ENCODE data around the gene CDC6. TPM values are rescaled to one million over a fixed set of nuclear protein-coding genes. Genes with fewer than 3 reads are reported as not detected.

Gene CDC6
- total RNA-seq, 4 donors from 2014 or later: 0.88 to 11.3 TPM; not detected in 2

- peaks cover 11 to 32% of the 10 kb centered on the region in 2 donors for H3K4me1 ChIP-seq
- intact Hi-C loops (cut with DNase I; ENCODE audit: low total_unique reads): no loop called here
- TF ChIP-seq POLR2A (IDR thresholded peaks at IDR 0.05): no peak
- TF ChIP-seq CTCF (IDR thresholded peaks at IDR 0.05): no peak
- H3K27ac ChIP-seq: peak overlapping the region; percentile 18 to 30
- no peaks in the 10 kb centered on the region for H3K9me3 ChIP-seq
- no peak for DNase-seq
- no peaks in the 10 kb centered on the region for H3K27me3 ChIP-seq
- no peaks in the 10 kb centered on the region for H3K36me3 ChIP-seq
- H3K4me3 ChIP-seq: no peak overlapping the region
Measured at GRCh38 chr17:40338941-40339649, 51.4 kb downstream of the CDC6 start.

GRCh38 chr17:40340327-40340726 lies 52.6 kb downstream of the CDC6 start:
- no peak for DNase-seq
- H3K4me1 ChIP-seq: peaks cover 3 to 32% of the 10 kb centered on the region in 2 donors
- H3K4me3 ChIP-seq: no peak overlapping the region
- intact Hi-C loops (cut with DNase I; ENCODE audit: low total_unique reads): no loop called here
- H3K27me3 ChIP-seq: no peaks in the 10 kb centered on the region
- no peaks in the 10 kb centered on the region for H3K36me3 ChIP-seq
- TF ChIP-seq CTCF (IDR thresholded peaks at IDR 0.05): no peak
- no peaks in the 10 kb centered on the region for H3K9me3 ChIP-seq
- peak overlapping the region; percentile 89 to 95 for H3K27ac ChIP-seq

GRCh38 chr17:40340880-40341807 lies 53.5 kb downstream of the CDC6 start:
- TF ChIP-seq CTCF (IDR thresholded peaks at IDR 0.05) (peak in 2 of 4 experiments; percentile 5 to 28), POLR2A (IDR thresholded peaks at IDR 0.05) (peak; percentile 54 to 81)
- Histone ChIP-seq H3K27ac (peak overlapping the region; percentile 89 to 95), H3K9me3 (no peaks in the 10 kb centered on the region), H3K27me3 (no peaks in the 10 kb centered on the region), H3K4me1 (peaks cover 1 to 29% of the 10 kb centered on the region in 2 donors), H3K36me3 (no peaks in the 10 kb centered on the region), H3K4me3 (peak overlapping the region; percentile 59 to 93)
- peak; percentile 89 for DNase-seq
- intact Hi-C loops (cut with DNase I; ENCODE audit: low total_unique reads): no loop called here

GRCh38 chr17:40341808-40342503 lies 54.3 kb downstream of the CDC6 start:
- intact Hi-C loops (cut with DNase I; ENCODE audit: low total_unique reads): no loop called here
- H3K9me3 ChIP-seq: no peaks in the 10 kb centered on the region
- peaks cover 9 to 34% of the 10 kb centered on the region in 2 donors for H3K4me1 ChIP-seq
- TF ChIP-seq POLR2A (IDR thresholded peaks at IDR 0.05) (peak in 1 of 2 donors; percentile 33), CTCF (IDR thresholded peaks at IDR 0.05) (no peak)
- DNase-seq: peak; percentile 83
- H3K27ac ChIP-seq: peak overlapping the region; percentile 89 to 95
- H3K36me3 ChIP-seq: no peaks in the 10 kb centered on the region
- peak overlapping the region; percentile 59 to 93 for H3K4me3 ChIP-seq
- no peaks in the 10 kb centered on the region for H3K27me3 ChIP-seq
